Sigmoid colon (tissue), 7 donors: ENCODE data around the gene KCND3. TPM values are rescaled to one million over a fixed set of nuclear protein-coding genes. Genes with fewer than 3 reads are reported as not detected.

Source experiments
- DNase-seq: peaks from one replicate; pipeline ENCODE4 v3.0.0-alpha.2; 2019
- H3K27ac ChIP-seq, 4 donors: fragments of 200-600 bp; sonication (generic); one replicate each; pipeline ENCODE4 v1.5.1; 2016 to 2019; ENCODE audit warnings: mild to moderate bottlenecking in 1 of 4
- H3K27me3 ChIP-seq, 3 donors: fragments of 200-600 bp; sonication (generic); one replicate each; pipeline ENCODE4 v1.5.1; 2019; ENCODE audit warnings: mild to moderate bottlenecking in 1 of 3
- H3K36me3 ChIP-seq, 4 donors: fragments of 200-600 bp; sonication (generic); one replicate each; pipeline ENCODE4 v1.5.1; 2016 to 2019
- H3K4me1 ChIP-seq, 4 donors: fragments of 200-600 bp; sonication (generic); one replicate each; pipeline ENCODE4 v1.5.1; 2017 to 2019
- H3K4me3 ChIP-seq, 4 donors: fragments of 200-600 bp; sonication (generic); one replicate each; pipeline ENCODE4 v1.5.1; 2017 to 2019; ENCODE audit warnings: mild to moderate bottlenecking in 2 of 4, moderate library complexity in 1 of 4
- H3K9me3 ChIP-seq, 4 donors: fragments of 200-600 bp in 3 of 4; sonication (generic) in 3 of 4; one replicate each; pipeline versions ENCODE4 v1.5.1 to v1.6.1; 2013 to 2019
- EP300 ChIP-seq, 4 donors: sonication (generic); formaldehyde crosslinking; IDR thresholded peaks; one replicate each; pipeline ENCODE4 v1.6.1; 2017; ENCODE audit warnings: antibody characterized with exemption in 4 of 4
- POLR2A ChIP-seq, 2 donors: fragments of 450-650 bp; IDR thresholded peaks; one replicate each; pipeline ENCODE4 v1.6.1; 2016; ENCODE audit warnings: antibody characterized with exemption in 2 of 2, mild to moderate bottlenecking in 2 of 2, moderate library complexity in 2 of 2
- POLR2AphosphoS5 ChIP-seq, 4 donors: sonication (generic); formaldehyde crosslinking; IDR thresholded peaks; one replicate each; pipeline ENCODE4 v1.6.1; 2017; ENCODE audit warnings: antibody characterized with exemption in 4 of 4
- WGBS, 2 donors: extraction: QIAGEN DNeasy Blood & Tissue Kit; methylation state at CpG; one replicate each; pipeline ENCODE4 v1.1.7; 2013; 5-methylcytosine and 5-hydroxymethylcytosine counted together
- intact Hi-C: fragments of 100-400 bp; cut with DNase I; formaldehyde crosslinking; loops from one replicate; pipeline ENCODE4 v1.15.1; 2023
- polyA plus RNA-seq, 3 donors: library from polyadenylated mRNA; stranded (reverse); fragments of 200-250 nt; gene quantifications; one replicate each; pipeline ENCODE4 v1.2.3, GENCODE V29; 2013
- total RNA-seq, 4 donors: library from RNA; depleted of rRNA; stranded (reverse); fragments of >200 nt; gene quantifications; one replicate each; pipeline ENCODE4 v1.1.0, GENCODE V29; 2016
- TF ChIP-seq, protein P1 (sequence below), 4 experiments: fragments of 450-650 bp in 3 of 4; fragments of 200-600 bp in 1 of 4; IDR thresholded peaks; one replicate each; pipeline ENCODE4 v1.5.1; 2016 to 2019; ENCODE audit warnings: antibody characterized with exemption in 4 of 4, mild to moderate bottlenecking in 3 of 4, moderate library complexity in 2 of 4
- donor health status: healthy with polysubstance abuse.
- donor health status: Bipolar disorder and iron deficiency.
- donor health status: healthy.

The KCND3 gene
- total and polyA plus RNA-seq, 7 donors = 0.23 to 18.3 (median 5.9) TPM

GRCh38 chr1:111973150-111973790, 16.2 kb downstream of the KCND3 start:
- intact Hi-C loops = no loop called here
- WGBS, 2 donors = 45 to 71% methylated on average over 3 of the region's 3 CpGs
- DNase-seq = no peak
- Histone ChIP-seq H3K9me3 (no peaks in the 10 kb centered on the region), H3K4me1 (peaks cover 0 to 6% (median 4%) of the 10 kb centered on the region in 4 donors), H3K27me3 (no peaks in the 10 kb centered on the region), H3K27ac (no peak overlapping the region), H3K4me3 (no peak overlapping the region), H3K36me3 (no peaks in the 10 kb centered on the region)
- TF ChIP-seq EP300 (IDR thresholded peaks at IDR 0.05) (no peak), POLR2AphosphoS5 (IDR thresholded peaks at IDR 0.05) (no peak), POLR2A (IDR thresholded peaks at IDR 0.05) (no peak)
- TF ChIP-seq, protein P1, sequence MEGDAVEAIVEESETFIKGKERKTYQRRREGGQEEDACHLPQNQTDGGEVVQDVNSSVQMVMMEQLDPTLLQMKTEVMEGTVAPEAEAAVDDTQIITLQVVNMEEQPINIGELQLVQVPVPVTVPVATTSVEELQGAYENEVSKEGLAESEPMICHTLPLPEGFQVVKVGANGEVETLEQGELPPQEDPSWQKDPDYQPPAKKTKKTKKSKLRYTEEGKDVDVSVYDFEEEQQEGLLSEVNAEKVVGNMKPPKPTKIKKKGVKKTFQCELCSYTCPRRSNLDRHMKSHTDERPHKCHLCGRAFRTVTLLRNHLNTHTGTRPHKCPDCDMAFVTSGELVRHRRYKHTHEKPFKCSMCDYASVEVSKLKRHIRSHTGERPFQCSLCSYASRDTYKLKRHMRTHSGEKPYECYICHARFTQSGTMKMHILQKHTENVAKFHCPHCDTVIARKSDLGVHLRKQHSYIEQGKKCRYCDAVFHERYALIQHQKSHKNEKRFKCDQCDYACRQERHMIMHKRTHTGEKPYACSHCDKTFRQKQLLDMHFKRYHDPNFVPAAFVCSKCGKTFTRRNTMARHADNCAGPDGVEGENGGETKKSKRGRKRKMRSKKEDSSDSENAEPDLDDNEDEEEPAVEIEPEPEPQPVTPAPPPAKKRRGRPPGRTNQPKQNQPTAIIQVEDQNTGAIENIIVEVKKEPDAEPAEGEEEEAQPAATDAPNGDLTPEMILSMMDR (IDR thresholded peaks at IDR 0.05) = no peak

DNA sequence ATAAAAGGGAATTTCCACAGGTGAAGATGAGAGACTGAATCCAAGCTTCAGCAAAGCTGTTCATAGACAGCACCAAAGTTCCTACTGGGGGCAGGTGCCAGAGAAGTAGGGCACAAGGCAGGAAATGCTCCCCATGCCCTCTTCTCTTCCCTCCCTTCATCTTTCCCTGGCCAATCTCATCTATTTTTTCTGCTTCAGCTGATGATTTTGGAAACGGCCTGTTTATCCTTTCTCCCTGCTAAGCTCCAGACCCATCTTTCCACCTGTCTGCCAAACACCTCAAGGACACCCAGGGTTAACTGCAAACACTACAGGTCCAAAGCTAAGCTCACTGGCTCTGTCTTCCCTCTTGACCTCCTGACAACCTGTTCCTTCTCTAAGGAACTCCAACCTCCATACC, 18.1 kb downstream of the KCND3 start:
- intact Hi-C loops = no loop called here
- no peak for TF ChIP-seq EP300 (IDR thresholded peaks at IDR 0.05)
- TF ChIP-seq, protein P1 (IDR thresholded peaks at IDR 0.05) = no peak

GRCh38 chr1:111968511-111968910, 21.0 kb downstream of the KCND3 start:
- Histone ChIP-seq H3K36me3 (no peaks in the 10 kb centered on the region), H3K4me3 (no peak overlapping the region), H3K27me3 (no peaks in the 10 kb centered on the region), H3K4me1 (peaks cover 0 to 37% (median 23%) of the 10 kb centered on the region in 4 donors), H3K27ac (peak overlapping the region; percentile 44 to 64 (median 59)), H3K9me3 (no peaks in the 10 kb centered on the region)
- WGBS, 2 donors = 61 to 62% methylated on average over 4 of the region's 4 CpGs
- TF ChIP-seq POLR2AphosphoS5 (IDR thresholded peaks at IDR 0.05) = no peak
- intact Hi-C loops = no loop called here
- no peak for DNase-seq

More for the DNA sequence above, 18.1 kb downstream of the KCND3 start:
- no peaks in the 10 kb centered on the region for H3K9me3 ChIP-seq
- 45 to 58% methylated on average over 1 of the region's 1 CpG for WGBS, 2 donors
- no peaks in the 10 kb centered on the region for H3K27me3 ChIP-seq
- no peak for DNase-seq
- H3K4me3 ChIP-seq = no peak overlapping the region
- H3K27ac ChIP-seq = no peak overlapping the region
- peaks cover 0 to 20% (median 14%) of the 10 kb centered on the region in 4 donors for H3K4me1 ChIP-seq
- H3K36me3 ChIP-seq = no peaks in the 10 kb centered on the region

DNA sequence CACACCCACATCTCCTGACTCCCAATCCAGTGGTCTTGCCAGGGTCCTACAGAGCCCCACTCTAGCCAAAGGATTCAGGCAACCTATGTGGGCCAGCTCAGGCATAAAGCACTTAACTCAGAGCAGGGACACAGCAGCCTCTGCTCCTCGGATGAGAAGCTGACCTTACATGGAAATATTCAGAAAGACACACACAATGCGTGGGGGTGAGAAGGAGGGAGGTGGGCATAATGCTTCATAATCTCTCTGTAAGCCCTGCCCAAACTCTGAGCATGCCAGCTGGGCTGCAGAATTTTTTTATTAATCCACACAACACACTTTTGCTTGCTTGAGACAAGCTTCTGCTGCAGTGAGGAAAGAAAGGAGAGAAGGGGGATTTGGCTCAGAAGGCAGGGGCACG, 21.6 kb downstream of the KCND3 start:
- Histone ChIP-seq H3K27me3 (no peaks in the 10 kb centered on the region), H3K9me3 (no peaks in the 10 kb centered on the region), H3K36me3 (no peaks in the 10 kb centered on the region), H3K27ac (peak overlapping the region; percentile 44 to 64 (median 59)), H3K4me3 (no peak overlapping the region), H3K4me1 (peaks cover 0 to 37% (median 23%) of the 10 kb centered on the region in 4 donors)
- TF ChIP-seq POLR2A (IDR thresholded peaks at IDR 0.05) (no peak), EP300 (IDR thresholded peaks at IDR 0.05) (no peak), POLR2AphosphoS5 (IDR thresholded peaks at IDR 0.05) (no peak)
- TF ChIP-seq, protein P1 (IDR thresholded peaks at IDR 0.05) = no peak
- DNase-seq = no peak
- WGBS, 2 donors = 64 to 68% methylated on average over 3 of the region's 3 CpGs
- intact Hi-C loops = no loop called here

GRCh38 chr1:111967067-111967690, 22.3 kb downstream of the KCND3 start:
- intact Hi-C loops = no loop called here
- Histone ChIP-seq H3K27me3 (no peaks in the 10 kb centered on the region), H3K4me1 (peaks cover 0 to 38% (median 23%) of the 10 kb centered on the region in 4 donors), H3K27ac (peak overlapping the region; percentile 44 to 64 (median 59)), H3K4me3 (no peak overlapping the region), H3K36me3 (no peaks in the 10 kb centered on the region), H3K9me3 (no peaks in the 10 kb centered on the region)
- DNase-seq = no peak
- TF ChIP-seq EP300 (IDR thresholded peaks at IDR 0.05) (no peak), POLR2A (IDR thresholded peaks at IDR 0.05) (no peak), POLR2AphosphoS5 (IDR thresholded peaks at IDR 0.05) (no peak)
- TF ChIP-seq, protein P1 (IDR thresholded peaks at IDR 0.05) = no peak
- 49 to 69% methylated on average over 13 of the region's 13 CpGs for WGBS, 2 donors
